ENCODE results near the gene RAI1. TPM values are rescaled to one million over a fixed set of nuclear protein-coding genes. Genes with fewer than 3 reads are reported as not detected.

The RAI1 gene
- total and polyA plus RNA-seq, 4 experiments from 2014 or later, result 0.35 to 19.5 (median 9.7) TPM

DNA sequence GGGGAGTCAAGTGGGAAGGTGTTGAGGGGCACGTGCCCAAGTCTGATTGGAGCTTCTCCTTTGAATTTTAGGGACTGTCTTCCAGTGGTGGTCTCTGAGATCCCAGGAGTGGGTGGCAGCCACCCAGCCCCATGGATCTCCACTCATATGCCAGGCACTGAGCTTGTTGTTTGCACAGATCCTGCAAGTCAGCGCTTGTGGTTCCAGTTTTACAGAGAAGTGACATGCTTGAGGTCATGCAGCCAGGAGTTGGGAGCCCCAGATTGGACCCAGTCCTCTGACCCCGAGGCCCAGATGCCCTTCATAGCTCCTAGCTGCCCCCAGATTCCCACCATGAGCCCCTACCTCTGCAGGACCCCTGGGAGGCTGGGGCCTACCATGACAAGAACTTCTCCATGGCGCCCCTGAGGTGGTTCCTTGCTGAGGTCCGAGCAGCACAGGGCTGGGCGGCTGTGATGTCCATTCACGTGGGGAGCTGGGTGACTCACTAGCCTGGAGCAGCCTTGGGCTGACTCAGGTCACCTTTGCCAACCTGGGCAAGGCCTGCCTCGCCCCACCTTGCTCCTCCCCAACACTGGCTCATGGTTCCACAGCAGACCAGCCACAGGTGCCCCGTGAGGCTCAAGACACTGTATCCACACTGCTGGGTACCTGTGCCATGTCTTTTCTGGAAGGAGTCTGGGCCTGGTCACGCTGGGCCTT is 47.4 kb downstream of the RAI1 start:
- H3K27ac ChIP-seq (ENCODE audit: low read depth, low read length), result no peak overlapping the region
- Mint-ChIP-seq H3K27ac (peak overlapping the region in 1 of 7 donors; percentile 61), H3K36me3 (no peaks in the 10 kb centered on the region), H3K9me3 (no peaks in the 10 kb centered on the region), H3K4me3 (no peak overlapping the region), H3K4me1 (peaks cover 7 to 27% (median 9%) of the 10 kb centered on the region in 4 donors), H3K27me3 (no peaks in the 10 kb centered on the region)
- H3K4me3 ChIP-seq (ENCODE audit: low read length in 2 of 2), result no peak overlapping the region
- intact Hi-C loops (cut with micrococcal nuclease), result loop anchor here (1.0 kb wide), 1 partner anchor 132 kb away; no protein-coding TSS in a partner anchor
- ChIA-PET POLR2A (ENCODE audit: partially characterized antibody) (no interaction called here), CTCF (ENCODE audit: partially characterized antibody) (interaction anchor here (0.7 to 1.4 kb wide), 5 partner anchors 12 to 306 kb away, joined by 3 to 6 read pairs (median 3); no protein-coding TSS in a partner anchor)
- no peaks in the 10 kb centered on the region for H3K9me3 ChIP-seq (ENCODE audit: control insufficient read depth in 1 of 2, low read length in 2 of 2)
- no peaks in the 10 kb centered on the region for H3K36me3 ChIP-seq (ENCODE audit: insufficient read depth, low read length)
- no peaks in the 10 kb centered on the region for H3K27me3 ChIP-seq (ENCODE audit: insufficient read depth, low read length)
- peaks cover 4% of the 10 kb centered on the region for H3K4me1 ChIP-seq (ENCODE audit: insufficient read depth, low read length)
- DNase-seq, result no peak

DNA sequence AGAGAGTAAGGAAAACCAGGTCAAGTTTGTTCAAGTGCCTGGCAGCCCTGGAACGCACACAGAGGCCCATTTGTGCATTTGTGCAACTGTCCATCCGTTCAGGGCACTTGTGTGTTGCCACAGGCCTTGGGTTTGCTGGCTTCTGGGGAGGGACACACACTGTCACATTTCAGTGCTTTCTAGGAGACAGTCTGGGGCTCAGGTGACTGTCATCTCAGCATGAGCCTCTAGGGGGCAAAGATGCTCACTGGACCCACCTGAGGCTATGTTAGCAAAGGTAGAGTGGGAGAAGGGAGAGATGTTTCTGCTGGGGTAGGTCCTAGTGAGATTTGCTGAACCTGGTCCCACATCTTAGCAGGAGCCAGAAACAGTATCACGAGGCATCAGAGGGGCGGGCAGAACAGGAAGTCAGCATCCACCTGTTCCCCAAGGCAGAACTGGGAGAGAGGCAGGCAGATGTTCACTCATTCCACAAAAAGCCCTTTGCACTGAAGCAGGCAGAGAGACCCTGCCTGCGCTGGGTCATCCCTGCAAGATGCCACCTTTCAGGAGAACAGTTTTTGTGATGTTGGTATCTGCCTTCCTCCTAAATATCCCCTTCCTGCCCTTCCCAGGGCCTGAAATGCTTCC is 48.5 kb downstream of the RAI1 start:
- peak overlapping the region in 3 of 7 donors; percentile 15 to 44 (median 29) for H3K27ac Mint-ChIP-seq
- CTCF ChIA-PET (ENCODE audit: partially characterized antibody), result interaction anchor here (0.7 to 1.2 kb wide), 3 partner anchors 10 to 162 kb away, joined by 3 read pairs; no protein-coding TSS in a partner anchor
- DNase-seq, result peak in 4 of 5 donors; percentile 46 to 56 (median 54)
- H3K4me1 ChIP-seq (ENCODE audit: insufficient read depth, low read length), result no peaks in the 10 kb centered on the region
- no peaks in the 10 kb centered on the region for H3K36me3 ChIP-seq (ENCODE audit: insufficient read depth, low read length)
- no peaks in the 10 kb centered on the region for H3K27me3 ChIP-seq (ENCODE audit: insufficient read depth, low read length)
- POLR2A ChIA-PET (ENCODE audit: partially characterized antibody), result no interaction called here
- no peaks in the 10 kb centered on the region for H3K36me3 Mint-ChIP-seq
- no peak overlapping the region for H3K4me3 Mint-ChIP-seq
- H3K27me3 Mint-ChIP-seq, result no peaks in the 10 kb centered on the region
- no peak overlapping the region for H3K27ac ChIP-seq (ENCODE audit: low read depth, low read length)
- H3K9me3 ChIP-seq (ENCODE audit: control insufficient read depth in 1 of 2, low read length in 2 of 2), result no peaks in the 10 kb centered on the region
- H3K4me1 Mint-ChIP-seq, result peaks cover 7 to 18% (median 11%) of the 10 kb centered on the region in 4 donors
- H3K4me3 ChIP-seq (ENCODE audit: low read length in 2 of 2), result no peak overlapping the region
- H3K9me3 Mint-ChIP-seq, result no peaks in the 10 kb centered on the region
- intact Hi-C loops (cut with micrococcal nuclease), result loop anchor here (1.0 kb wide), 1 partner anchor 131 kb away; no protein-coding TSS in a partner anchor

DNA sequence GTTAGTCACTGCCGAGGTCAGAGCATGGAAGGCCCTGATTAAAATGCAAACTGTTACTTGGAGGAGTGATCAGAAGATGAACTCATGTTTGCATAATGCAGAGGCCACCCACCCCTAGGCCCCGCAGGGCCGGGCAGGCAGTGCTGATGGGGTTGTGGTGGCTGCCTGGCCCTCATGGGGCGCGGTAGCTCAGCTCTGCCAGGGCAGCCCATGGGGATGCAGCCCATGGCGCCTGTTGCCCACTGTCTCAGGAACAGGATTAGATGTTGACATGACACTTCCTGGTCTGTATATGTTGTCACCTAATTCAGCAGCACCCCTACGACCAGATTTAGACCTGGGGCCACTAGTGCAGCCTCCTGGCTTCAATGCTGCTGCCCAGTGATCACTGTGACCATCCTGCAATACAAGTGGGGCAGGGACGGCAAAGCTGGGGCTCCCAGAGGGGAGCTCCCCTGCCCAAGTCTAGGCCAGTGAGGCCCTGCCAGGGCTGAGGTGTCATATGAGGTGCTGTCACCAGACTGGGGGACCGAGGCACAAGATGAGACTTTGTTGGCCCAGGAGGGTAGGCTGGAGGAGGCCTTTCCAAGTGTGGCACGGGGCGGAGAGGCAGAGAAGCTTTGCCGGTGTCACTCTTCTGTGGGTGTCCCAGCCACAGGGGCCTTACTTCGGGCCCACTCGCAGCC is 49.1 kb downstream of the RAI1 start:
- H3K4me1 Mint-ChIP-seq, result peaks cover 7 to 18% (median 9%) of the 10 kb centered on the region in 4 donors
- H3K27me3 ChIP-seq (ENCODE audit: insufficient read depth, low read length), result no peaks in the 10 kb centered on the region
- H3K27ac Mint-ChIP-seq, result peak overlapping the region in 1 of 7 donors; percentile 30
- intact Hi-C loops (cut with micrococcal nuclease), result no loop called here
- no peaks in the 10 kb centered on the region for H3K36me3 ChIP-seq (ENCODE audit: insufficient read depth, low read length)
- no peak for DNase-seq
- POLR2A ChIA-PET (ENCODE audit: partially characterized antibody), result no interaction called here
- CTCF ChIA-PET (ENCODE audit: partially characterized antibody), result interaction anchor here (1.0 to 1.2 kb wide), 2 partner anchors 29 to 162 kb away, joined by 3 read pairs; no protein-coding TSS in a partner anchor
- no peaks in the 10 kb centered on the region for H3K9me3 Mint-ChIP-seq
- H3K4me3 ChIP-seq (ENCODE audit: low read length in 2 of 2), result no peak overlapping the region
- H3K4me1 ChIP-seq (ENCODE audit: insufficient read depth, low read length), result no peaks in the 10 kb centered on the region
- no peaks in the 10 kb centered on the region for H3K27me3 Mint-ChIP-seq
- H3K27ac ChIP-seq (ENCODE audit: low read depth, low read length), result no peak overlapping the region
- no peaks in the 10 kb centered on the region for H3K9me3 ChIP-seq (ENCODE audit: control insufficient read depth in 1 of 2, low read length in 2 of 2)
- H3K36me3 Mint-ChIP-seq, result no peaks in the 10 kb centered on the region
- H3K4me3 Mint-ChIP-seq, result no peak overlapping the region

DNA sequence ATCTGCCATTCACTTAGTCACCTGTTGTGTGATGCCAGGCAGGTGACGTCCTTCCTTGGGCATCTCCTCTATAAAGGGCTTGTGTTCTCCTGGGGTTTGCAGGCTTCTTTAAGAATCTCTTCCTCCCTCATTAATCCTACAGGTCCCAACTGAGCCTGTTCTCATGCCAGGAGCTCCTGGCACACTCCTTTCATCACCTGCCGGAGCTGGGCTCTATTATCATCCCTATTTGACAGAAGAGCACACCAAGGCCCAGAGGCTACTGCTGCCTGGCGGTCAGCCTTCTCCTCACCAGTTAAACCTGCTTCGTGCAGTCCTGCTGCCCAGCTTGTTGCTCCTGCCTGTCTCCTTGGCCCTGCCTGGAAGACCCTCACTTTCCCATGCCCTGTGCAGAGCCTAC is 51.2 kb downstream of the RAI1 start:
- no peaks in the 10 kb centered on the region for H3K27me3 ChIP-seq (ENCODE audit: insufficient read depth, low read length)
- H3K4me1 Mint-ChIP-seq, result peaks cover 7 to 18% (median 13%) of the 10 kb centered on the region in 4 donors
- no peak overlapping the region for H3K27ac ChIP-seq (ENCODE audit: low read depth, low read length)
- POLR2A ChIA-PET (ENCODE audit: partially characterized antibody), result no interaction called here
- no peaks in the 10 kb centered on the region for H3K4me1 ChIP-seq (ENCODE audit: insufficient read depth, low read length)
- H3K27ac Mint-ChIP-seq, result no peak overlapping the region
- H3K9me3 ChIP-seq (ENCODE audit: control insufficient read depth in 1 of 2, low read length in 2 of 2), result no peaks in the 10 kb centered on the region
- no peak overlapping the region for H3K4me3 ChIP-seq (ENCODE audit: low read length in 2 of 2)
- intact Hi-C loops (cut with micrococcal nuclease), result no loop called here
- no peak overlapping the region for H3K4me3 Mint-ChIP-seq
- DNase-seq, result no peak
- CTCF ChIA-PET (ENCODE audit: partially characterized antibody), result no interaction called here
- peaks cover 0 to 2% (median 0%) of the 10 kb centered on the region in 8 donors for H3K9me3 Mint-ChIP-seq
- no peaks in the 10 kb centered on the region for H3K36me3 ChIP-seq (ENCODE audit: insufficient read depth, low read length)
- no peaks in the 10 kb centered on the region for H3K36me3 Mint-ChIP-seq
- no peaks in the 10 kb centered on the region for H3K27me3 Mint-ChIP-seq

DNA sequence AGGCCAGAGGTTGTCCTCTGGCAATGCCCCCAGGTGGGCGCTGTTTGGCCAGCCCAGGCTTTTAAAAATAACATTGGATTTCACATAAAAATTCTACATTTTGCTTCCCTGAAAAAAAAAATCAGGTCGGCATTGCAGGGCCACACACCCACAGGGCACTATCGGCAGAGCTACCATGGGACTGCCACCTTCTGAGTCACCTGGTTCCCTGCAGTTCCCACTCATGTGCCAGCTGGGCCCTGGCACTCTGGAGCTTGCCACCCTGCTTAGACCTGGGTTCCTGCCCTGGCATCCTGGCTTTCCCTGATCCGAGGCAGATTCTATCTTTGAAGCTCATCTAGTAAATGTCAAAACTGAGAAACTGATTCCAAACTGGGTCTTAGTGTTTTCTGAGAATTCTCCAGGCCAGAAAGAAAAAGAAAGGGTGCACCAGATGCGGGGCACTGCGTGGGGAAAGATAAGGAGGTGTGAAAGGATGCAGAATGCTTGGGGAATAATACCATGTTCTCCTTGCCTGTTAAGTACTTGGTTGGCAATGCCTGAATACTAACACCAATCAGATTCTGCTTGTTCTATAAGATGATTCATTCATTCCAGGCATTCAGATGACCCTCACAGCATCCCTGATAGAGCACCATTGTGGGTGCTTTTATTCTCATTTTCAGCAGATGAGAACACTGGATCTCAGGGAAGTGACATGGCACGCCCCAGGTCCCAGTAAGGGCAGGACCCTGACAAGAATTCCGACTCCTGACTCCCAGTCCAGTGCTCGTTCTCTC is 51.8 kb downstream of the RAI1 start:
- Mint-ChIP-seq H3K9me3 (peaks cover 0 to 2% (median 0%) of the 10 kb centered on the region in 8 donors), H3K4me3 (no peak overlapping the region), H3K27me3 (no peaks in the 10 kb centered on the region), H3K27ac (no peak overlapping the region), H3K4me1 (peaks cover 7 to 18% (median 11%) of the 10 kb centered on the region in 4 donors), H3K36me3 (no peaks in the 10 kb centered on the region)
- Histone ChIP-seq H3K36me3 (ENCODE audit: insufficient read depth, low read length) (no peaks in the 10 kb centered on the region), H3K27me3 (ENCODE audit: insufficient read depth, low read length) (no peaks in the 10 kb centered on the region), H3K4me1 (ENCODE audit: insufficient read depth, low read length) (no peaks in the 10 kb centered on the region), H3K9me3 (ENCODE audit: control insufficient read depth in 1 of 2, low read length in 2 of 2) (no peaks in the 10 kb centered on the region), H3K27ac (ENCODE audit: low read depth, low read length) (no peak overlapping the region), H3K4me3 (ENCODE audit: low read length in 2 of 2) (no peak overlapping the region)
- DNase-seq, result no peak
- ChIA-PET CTCF (ENCODE audit: partially characterized antibody) (no interaction called here), POLR2A (ENCODE audit: partially characterized antibody) (no interaction called here)
- intact Hi-C loops (cut with micrococcal nuclease), result no loop called here

DNA sequence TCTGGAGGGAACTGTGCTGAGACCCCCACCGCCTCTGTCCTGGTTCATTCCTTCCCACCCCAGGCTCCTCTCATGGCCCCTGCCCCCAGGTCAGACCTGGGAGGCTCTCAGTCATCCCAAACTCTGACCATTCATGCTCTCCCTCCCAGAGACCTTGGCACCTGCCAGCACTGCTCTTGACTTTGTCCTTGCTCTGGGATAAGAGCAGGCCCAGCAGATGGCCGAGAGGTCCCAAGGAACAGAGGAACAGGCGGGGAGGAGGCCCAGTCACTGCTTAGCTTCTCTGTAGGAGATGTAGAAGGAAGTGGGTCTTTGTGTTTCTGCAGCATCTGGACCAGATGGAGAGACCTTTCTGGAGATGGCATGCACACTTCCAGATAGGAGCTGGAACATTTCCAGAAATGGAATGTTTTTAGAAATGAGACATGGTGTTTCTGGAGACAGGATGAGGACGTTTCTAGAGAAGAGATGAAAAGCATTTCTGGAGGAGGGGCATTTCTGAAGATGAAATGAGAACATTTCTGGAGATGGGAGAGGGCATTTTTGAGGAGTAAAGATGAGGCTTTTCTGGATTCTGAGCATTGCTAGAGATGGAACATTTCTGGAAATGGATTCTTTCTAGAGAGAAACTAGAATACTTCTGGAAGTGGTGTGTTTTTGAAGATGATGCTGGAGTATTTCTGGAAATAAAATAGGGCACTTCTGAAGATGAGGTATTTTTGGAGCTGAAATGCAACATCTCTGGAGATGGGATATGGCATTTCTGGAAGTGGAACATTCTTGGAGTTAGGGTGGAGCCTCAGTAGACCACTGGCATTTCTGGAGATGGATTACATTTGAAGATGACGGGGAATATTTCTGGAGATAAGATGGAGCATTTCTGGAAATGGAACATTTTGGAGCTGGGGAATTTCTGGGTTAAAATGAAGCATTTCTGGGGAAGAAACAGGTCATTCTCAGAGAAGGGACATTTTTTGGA is 55.2 kb downstream of the RAI1 start:
- peaks cover 9% of the 10 kb centered on the region for H3K4me1 ChIP-seq (ENCODE audit: insufficient read depth, low read length)

More for the DNA sequence above, 55.2 kb downstream of the RAI1 start:
- Mint-ChIP-seq H3K4me1 (peaks cover 9 to 30% (median 16%) of the 10 kb centered on the region in 4 donors), H3K36me3 (no peaks in the 10 kb centered on the region), H3K4me3 (peak overlapping the region in 1 of 8 donors; percentile 32), H3K27ac (peak overlapping the region in 2 of 7 donors; percentile 45 to 73), H3K27me3 (no peaks in the 10 kb centered on the region), H3K9me3 (peaks cover 0 to 2% (median 0%) of the 10 kb centered on the region in 8 donors)
- CTCF ChIA-PET (ENCODE audit: partially characterized antibody), result no interaction called here
- no peak for DNase-seq
- Histone ChIP-seq H3K4me3 (ENCODE audit: low read length in 2 of 2) (no peak overlapping the region), H3K36me3 (ENCODE audit: insufficient read depth, low read length) (no peaks in the 10 kb centered on the region), H3K9me3 (ENCODE audit: control insufficient read depth in 1 of 2, low read length in 2 of 2) (no peaks in the 10 kb centered on the region), H3K27me3 (ENCODE audit: insufficient read depth, low read length) (no peaks in the 10 kb centered on the region), H3K27ac (ENCODE audit: low read depth, low read length) (no peak overlapping the region)
- POLR2A ChIA-PET (ENCODE audit: partially characterized antibody), result no interaction called here
- intact Hi-C loops (cut with micrococcal nuclease), result no loop called here
